Measurements from ENCODE around the gene EMB. TPM values are rescaled to one million over a fixed set of nuclear protein-coding genes. Genes with fewer than 3 reads are reported as not detected.
"Not testable (repeated sequence)": the region's sequence is repeated elsewhere in the genome, so short reads cannot be mapped to it uniquely, and the experiment has no call there.

The EMB gene
- polyA plus RNA-seq, 1 donor from 2014 or later = 10.8 TPM

GRCh38 chr5:50439221-50439620, 1.9 kb downstream of the EMB start:
- H3K4me2 ChIP-seq (ENCODE audit: low read length) = no peak overlapping the region
- no peaks in the 10 kb centered on the region for H3K9me3 ChIP-seq (ENCODE audit: low read length)
- no peak for TF ChIP-seq SMC3 (conservative IDR thresholded peaks at IDR 0.05; ENCODE audit: poor library complexity)
- no peak for TF ChIP-seq MXI1 (conservative IDR thresholded peaks at IDR 0.05; ENCODE audit: poor library complexity, severe bottlenecking)
- TF ChIP-seq, protein P1, sequence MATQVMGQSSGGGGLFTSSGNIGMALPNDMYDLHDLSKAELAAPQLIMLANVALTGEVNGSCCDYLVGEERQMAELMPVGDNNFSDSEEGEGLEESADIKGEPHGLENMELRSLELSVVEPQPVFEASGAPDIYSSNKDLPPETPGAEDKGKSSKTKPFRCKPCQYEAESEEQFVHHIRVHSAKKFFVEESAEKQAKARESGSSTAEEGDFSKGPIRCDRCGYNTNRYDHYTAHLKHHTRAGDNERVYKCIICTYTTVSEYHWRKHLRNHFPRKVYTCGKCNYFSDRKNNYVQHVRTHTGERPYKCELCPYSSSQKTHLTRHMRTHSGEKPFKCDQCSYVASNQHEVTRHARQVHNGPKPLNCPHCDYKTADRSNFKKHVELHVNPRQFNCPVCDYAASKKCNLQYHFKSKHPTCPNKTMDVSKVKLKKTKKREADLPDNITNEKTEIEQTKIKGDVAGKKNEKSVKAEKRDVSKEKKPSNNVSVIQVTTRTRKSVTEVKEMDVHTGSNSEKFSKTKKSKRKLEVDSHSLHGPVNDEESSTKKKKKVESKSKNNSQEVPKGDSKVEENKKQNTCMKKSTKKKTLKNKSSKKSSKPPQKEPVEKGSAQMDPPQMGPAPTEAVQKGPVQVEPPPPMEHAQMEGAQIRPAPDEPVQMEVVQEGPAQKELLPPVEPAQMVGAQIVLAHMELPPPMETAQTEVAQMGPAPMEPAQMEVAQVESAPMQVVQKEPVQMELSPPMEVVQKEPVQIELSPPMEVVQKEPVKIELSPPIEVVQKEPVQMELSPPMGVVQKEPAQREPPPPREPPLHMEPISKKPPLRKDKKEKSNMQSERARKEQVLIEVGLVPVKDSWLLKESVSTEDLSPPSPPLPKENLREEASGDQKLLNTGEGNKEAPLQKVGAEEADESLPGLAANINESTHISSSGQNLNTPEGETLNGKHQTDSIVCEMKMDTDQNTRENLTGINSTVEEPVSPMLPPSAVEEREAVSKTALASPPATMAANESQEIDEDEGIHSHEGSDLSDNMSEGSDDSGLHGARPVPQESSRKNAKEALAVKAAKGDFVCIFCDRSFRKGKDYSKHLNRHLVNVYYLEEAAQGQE (IDR thresholded peaks at IDR 0.05; ENCODE audit: borderline replicate concordance) = no peak
- TF ChIP-seq TAF1 (IDR thresholded peaks at IDR 0.05; ENCODE audit: low read depth) = no peak
- H2AFZ ChIP-seq (ENCODE audit: low read depth, low read length) = no peak overlapping the region
- H3K36me3 ChIP-seq (ENCODE audit: insufficient read depth, low read length) = no peaks in the 10 kb centered on the region
- H3F3A ChIP-seq (ENCODE audit: insufficient read depth, low read length, poor library complexity, severe bottlenecking) = no peaks in the 10 kb centered on the region
- no peaks in the 10 kb centered on the region for H4K20me1 ChIP-seq (ENCODE audit: insufficient read depth)
- no peak overlapping the region for H3K4me3 ChIP-seq (ENCODE audit: low read length)
- no peaks in the 10 kb centered on the region for H3K27me3 ChIP-seq (ENCODE audit: insufficient read depth, low read depth, low read length)
- H3K27ac ChIP-seq (ENCODE audit: low read length) = no peak overlapping the region
- H3K79me2 ChIP-seq (replicated peaks; ENCODE audit: insufficient read depth, low read length) = no peaks in the 10 kb centered on the region
- H3K9ac ChIP-seq (ENCODE audit: low read length) = no peak overlapping the region
- no peaks in the 10 kb centered on the region for H3K9me2 ChIP-seq (ENCODE audit: insufficient read depth, low read length)

GRCh38 chr5:50438060-50438459, 3.0 kb downstream of the EMB start:
- H3F3A ChIP-seq (ENCODE audit: insufficient read depth, low read length, poor library complexity, severe bottlenecking); H3K79me2 ChIP-seq (replicated peaks; ENCODE audit: insufficient read depth, low read length); H3K9me3 ChIP-seq (ENCODE audit: low read length); H3K9me2 ChIP-seq (ENCODE audit: insufficient read depth, low read length); H3K36me3 ChIP-seq (ENCODE audit: insufficient read depth, low read length); H3K27me3 ChIP-seq (ENCODE audit: insufficient read depth, low read depth, low read length); H2AFZ ChIP-seq (ENCODE audit: low read depth, low read length); H3K4me3 ChIP-seq (ENCODE audit: low read length); H4K20me1 ChIP-seq (ENCODE audit: insufficient read depth); H3K9ac ChIP-seq (ENCODE audit: low read length); H3K4me2 ChIP-seq (ENCODE audit: low read length); H3K27ac ChIP-seq (ENCODE audit: low read length): not testable (repeated sequence)

DNA sequence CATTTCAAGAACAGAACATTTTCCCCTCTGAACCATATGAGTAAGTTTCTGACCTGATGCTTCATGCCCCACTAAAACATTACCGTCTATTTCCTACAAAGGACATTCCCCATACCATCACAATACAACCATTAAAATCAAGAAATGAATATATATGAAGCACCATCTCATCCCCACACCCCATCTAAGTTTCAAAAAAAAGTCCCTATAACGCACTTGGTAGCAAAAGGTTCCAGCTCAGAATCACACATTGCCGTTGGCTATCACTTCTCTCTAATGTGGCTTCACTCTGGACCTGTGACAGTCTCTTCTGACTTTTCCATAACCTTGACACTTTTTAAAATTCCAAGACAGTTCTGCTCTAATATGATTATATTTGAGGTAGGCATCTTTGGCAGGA, 5.9 kb downstream of the EMB start:
- no peaks in the 10 kb centered on the region for H3F3A ChIP-seq (ENCODE audit: insufficient read depth, low read length, poor library complexity, severe bottlenecking)
- TF ChIP-seq POLR2AphosphoS5 (IDR thresholded peaks at IDR 0.05) = no peak
- no peak for TF ChIP-seq SMC3 (conservative IDR thresholded peaks at IDR 0.05; ENCODE audit: poor library complexity)
- no peak for TF ChIP-seq TAF1 (IDR thresholded peaks at IDR 0.05; ENCODE audit: low read depth)
- no peak for TF ChIP-seq EZH2 (IDR thresholded peaks at IDR 0.05; ENCODE audit: borderline replicate concordance, insufficient read depth, low read length, poor library complexity, severe bottlenecking)
- no peak for TF ChIP-seq RAD21 (conservative IDR thresholded peaks at IDR 0.05)
- no peak for TF ChIP-seq MXI1 (conservative IDR thresholded peaks at IDR 0.05; ENCODE audit: poor library complexity, severe bottlenecking)
- no peak overlapping the region for H3K9ac ChIP-seq (ENCODE audit: low read length)
- no peak overlapping the region for H3K4me2 ChIP-seq (ENCODE audit: low read length)
- no peaks in the 10 kb centered on the region for H3K9me3 ChIP-seq (ENCODE audit: low read length)
- H3K27me3 ChIP-seq (ENCODE audit: insufficient read depth, low read depth, low read length) = no peaks in the 10 kb centered on the region
- H2AFZ ChIP-seq (ENCODE audit: low read depth, low read length) = no peak overlapping the region
- H3K27ac ChIP-seq (ENCODE audit: low read length) = no peak overlapping the region
- H3K4me3 ChIP-seq (ENCODE audit: low read length) = no peak overlapping the region
- no peaks in the 10 kb centered on the region for H3K79me2 ChIP-seq (replicated peaks; ENCODE audit: insufficient read depth, low read length)
- H3K36me3 ChIP-seq (ENCODE audit: insufficient read depth, low read length) = no peaks in the 10 kb centered on the region
- H4K20me1 ChIP-seq (ENCODE audit: insufficient read depth) = no peaks in the 10 kb centered on the region
- no peaks in the 10 kb centered on the region for H3K9me2 ChIP-seq (ENCODE audit: insufficient read depth, low read length)

DNA sequence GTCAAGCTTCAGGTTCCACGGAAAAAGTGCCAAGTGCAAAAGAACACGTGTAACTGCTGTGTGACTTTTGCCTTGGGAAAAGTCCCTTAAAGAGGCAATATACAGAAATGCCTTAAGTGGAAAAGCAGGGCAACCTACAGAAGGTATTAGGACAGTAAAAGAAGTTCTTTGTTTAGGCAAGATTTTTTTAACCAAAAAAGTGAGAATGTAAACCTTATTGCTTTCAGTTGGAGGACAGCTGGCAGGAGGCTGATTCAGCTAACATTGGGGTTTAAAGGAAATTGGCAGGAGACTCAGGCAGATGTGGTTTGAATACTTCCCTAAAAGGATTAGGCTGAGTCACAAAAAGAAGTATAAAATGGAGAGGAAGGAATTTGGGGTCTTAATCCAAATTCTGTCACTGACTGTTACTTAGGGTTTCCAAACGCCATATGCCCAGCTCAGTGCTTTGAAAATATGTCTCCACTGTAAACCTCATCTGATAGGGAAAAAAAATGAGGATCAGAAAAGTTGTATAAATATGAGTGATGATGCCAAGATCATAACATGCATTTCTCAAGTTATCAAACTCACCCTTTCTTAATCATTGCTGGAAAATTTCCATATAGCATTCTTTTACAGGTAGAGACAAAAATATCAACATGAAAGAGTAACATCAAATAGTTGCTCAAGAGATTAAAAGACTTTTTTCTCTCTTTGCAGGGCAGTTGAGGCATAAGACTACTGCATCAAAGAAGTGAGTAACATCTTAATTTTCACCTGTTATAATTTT, 9.8 kb downstream of the EMB start:
- H3K9me3 ChIP-seq (ENCODE audit: low read length); H3K79me2 ChIP-seq (replicated peaks; ENCODE audit: insufficient read depth, low read length); H3K27me3 ChIP-seq (ENCODE audit: insufficient read depth, low read depth, low read length); H3K9ac ChIP-seq (ENCODE audit: low read length); H3K9me2 ChIP-seq (ENCODE audit: insufficient read depth, low read length); H3K36me3 ChIP-seq (ENCODE audit: insufficient read depth, low read length); H3K27ac ChIP-seq (ENCODE audit: low read length); H3K4me2 ChIP-seq (ENCODE audit: low read length); H3F3A ChIP-seq (ENCODE audit: insufficient read depth, low read length, poor library complexity, severe bottlenecking); H4K20me1 ChIP-seq (ENCODE audit: insufficient read depth); H2AFZ ChIP-seq (ENCODE audit: low read depth, low read length); H3K4me3 ChIP-seq (ENCODE audit: low read length): not testable (repeated sequence)

DNA sequence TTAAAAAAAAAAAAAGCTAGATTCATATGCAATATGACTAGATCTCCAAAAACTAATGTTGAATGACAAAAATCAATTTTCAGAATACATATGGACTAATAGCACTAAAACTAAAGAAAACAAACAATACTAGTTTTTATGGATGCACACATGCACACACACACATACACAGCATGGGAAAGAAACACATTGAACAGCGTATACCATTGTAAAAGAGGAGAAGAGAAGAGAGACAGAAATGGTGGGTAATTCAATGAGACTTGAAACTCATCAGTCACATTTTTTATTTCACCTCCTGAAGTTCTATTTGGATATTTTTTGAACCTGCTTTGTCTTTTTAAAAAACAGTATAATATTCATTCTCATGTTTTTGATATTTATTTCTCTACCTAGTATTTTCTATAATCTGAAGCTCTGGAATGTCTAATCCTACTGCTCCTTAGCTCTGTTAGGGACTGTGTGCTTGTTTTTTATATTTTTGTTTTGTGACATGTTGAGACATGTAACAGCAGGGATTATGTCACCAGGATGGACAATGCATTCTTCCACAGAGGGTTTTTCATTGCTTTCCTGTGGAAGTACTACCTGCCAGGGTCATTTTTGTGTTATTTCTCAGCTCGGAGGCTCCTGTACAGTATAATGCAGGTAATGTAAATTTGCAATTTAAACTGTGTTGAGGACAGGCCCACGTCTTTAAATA, 17.8 kb downstream of the EMB start:
- not testable (repeated sequence) for H3K79me2 ChIP-seq (replicated peaks; ENCODE audit: insufficient read depth, low read length); H3K27ac ChIP-seq (ENCODE audit: low read length); H3K9me2 ChIP-seq (ENCODE audit: insufficient read depth, low read length); H3K9me3 ChIP-seq (ENCODE audit: low read length); H3K27me3 ChIP-seq (ENCODE audit: insufficient read depth, low read depth, low read length); H3K4me3 ChIP-seq (ENCODE audit: low read length); H3K36me3 ChIP-seq (ENCODE audit: insufficient read depth, low read length); H3F3A ChIP-seq (ENCODE audit: insufficient read depth, low read length, poor library complexity, severe bottlenecking); H3K4me2 ChIP-seq (ENCODE audit: low read length); H3K9ac ChIP-seq (ENCODE audit: low read length); H2AFZ ChIP-seq (ENCODE audit: low read depth, low read length); H4K20me1 ChIP-seq (ENCODE audit: insufficient read depth)

All from neural cell (in vitro differentiated cells).